Measurements from ENCODE around the gene MCL1. TPM values are rescaled to one million over a fixed set of nuclear protein-coding genes. Genes with fewer than 3 reads are reported as not detected.
"Not testable (repeated sequence)": the region's sequence is repeated elsewhere in the genome, so short reads cannot be mapped to it uniquely, and the experiment has no call there.

MCL1 gene
- total RNA-seq, 1 donor from 2014 or later: 212 TPM

DNA sequence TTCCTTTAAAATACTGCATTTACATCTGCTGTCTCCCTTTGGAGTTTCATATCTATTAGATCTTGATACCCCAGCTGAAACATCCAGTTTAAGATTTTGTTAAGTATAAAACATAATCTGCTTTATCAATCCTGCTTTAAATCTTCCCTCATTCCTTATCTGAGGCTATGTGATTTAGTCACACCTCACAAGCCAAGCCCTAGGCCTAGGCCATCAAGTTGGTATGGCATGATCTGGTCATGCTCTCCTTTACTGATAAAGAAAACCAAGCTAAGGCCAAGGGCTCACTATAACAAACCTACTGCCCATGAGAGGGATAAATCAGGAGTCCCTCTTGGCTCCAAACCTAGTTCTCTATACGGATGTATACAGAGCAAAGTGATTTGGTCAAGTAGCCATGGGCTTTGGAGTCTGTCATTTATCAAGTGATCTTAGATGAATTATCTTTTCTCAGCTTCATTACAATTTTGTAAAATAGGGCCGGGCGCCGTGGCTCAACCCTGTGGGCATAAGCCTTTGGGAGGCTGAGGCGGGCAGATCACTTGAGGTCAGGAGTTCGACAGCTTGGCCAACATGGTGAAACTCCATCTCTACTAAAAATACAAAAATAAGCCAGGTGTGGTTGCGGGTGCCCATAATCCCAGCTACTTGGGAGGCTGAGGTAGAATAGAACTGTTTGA lies 27.2 kb upstream of the MCL1 start:
- H3K4me3 Mint-ChIP-seq (ENCODE audit: low read depth): no peak overlapping the region
- TF ChIP-seq, protein P1, sequence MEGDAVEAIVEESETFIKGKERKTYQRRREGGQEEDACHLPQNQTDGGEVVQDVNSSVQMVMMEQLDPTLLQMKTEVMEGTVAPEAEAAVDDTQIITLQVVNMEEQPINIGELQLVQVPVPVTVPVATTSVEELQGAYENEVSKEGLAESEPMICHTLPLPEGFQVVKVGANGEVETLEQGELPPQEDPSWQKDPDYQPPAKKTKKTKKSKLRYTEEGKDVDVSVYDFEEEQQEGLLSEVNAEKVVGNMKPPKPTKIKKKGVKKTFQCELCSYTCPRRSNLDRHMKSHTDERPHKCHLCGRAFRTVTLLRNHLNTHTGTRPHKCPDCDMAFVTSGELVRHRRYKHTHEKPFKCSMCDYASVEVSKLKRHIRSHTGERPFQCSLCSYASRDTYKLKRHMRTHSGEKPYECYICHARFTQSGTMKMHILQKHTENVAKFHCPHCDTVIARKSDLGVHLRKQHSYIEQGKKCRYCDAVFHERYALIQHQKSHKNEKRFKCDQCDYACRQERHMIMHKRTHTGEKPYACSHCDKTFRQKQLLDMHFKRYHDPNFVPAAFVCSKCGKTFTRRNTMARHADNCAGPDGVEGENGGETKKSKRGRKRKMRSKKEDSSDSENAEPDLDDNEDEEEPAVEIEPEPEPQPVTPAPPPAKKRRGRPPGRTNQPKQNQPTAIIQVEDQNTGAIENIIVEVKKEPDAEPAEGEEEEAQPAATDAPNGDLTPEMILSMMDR (IDR thresholded peaks at IDR 0.05; ENCODE audit: unreplicated experiment): no peak
- no peak for DNase-seq (ENCODE audit: low spot score, unreplicated experiment)
- peaks cover 15% of the 10 kb centered on the region for H3K4me1 Mint-ChIP-seq (ENCODE audit: low read depth)
- no peak overlapping the region for H3K27ac Mint-ChIP-seq
- H3K36me3 Mint-ChIP-seq (ENCODE audit: insufficient read depth): peaks cover 6% of the 10 kb centered on the region
- no peaks in the 10 kb centered on the region for H3K27me3 Mint-ChIP-seq
- H3K9me3 Mint-ChIP-seq (ENCODE audit: low read depth): no peaks in the 10 kb centered on the region

DNA sequence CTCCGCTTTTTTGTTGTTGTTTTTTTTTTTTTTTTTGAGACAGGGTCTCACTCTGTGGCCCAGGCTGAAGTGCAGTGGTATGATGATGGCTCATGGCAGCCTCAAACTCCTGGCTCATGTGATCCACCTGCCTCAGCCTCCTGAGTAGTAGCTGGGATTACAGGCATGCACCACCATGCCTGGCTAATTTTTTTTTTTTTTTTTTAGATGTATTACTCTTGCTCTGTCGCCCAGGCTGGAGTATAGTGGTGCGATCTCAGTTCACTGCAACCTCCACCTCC lies 26.0 kb upstream of the MCL1 start:
- H3K27ac Mint-ChIP-seq: peak overlapping the region; percentile 52
- not testable (repeated sequence) for DNase-seq (ENCODE audit: low spot score, unreplicated experiment); H3K27me3 Mint-ChIP-seq; H3K36me3 Mint-ChIP-seq (ENCODE audit: insufficient read depth); H3K4me3 Mint-ChIP-seq (ENCODE audit: low read depth); H3K9me3 Mint-ChIP-seq (ENCODE audit: low read depth)
- peaks cover 10% of the 10 kb centered on the region for H3K4me1 Mint-ChIP-seq (ENCODE audit: low read depth)

- TF ChIP-seq, protein P1 (IDR thresholded peaks at IDR 0.05; ENCODE audit: unreplicated experiment): no peak
- peak overlapping the region; percentile 96 for H3K27ac Mint-ChIP-seq
- H3K36me3 Mint-ChIP-seq (ENCODE audit: insufficient read depth): peaks cover 8% of the 10 kb centered on the region
- no peak for DNase-seq (ENCODE audit: low spot score, unreplicated experiment)
- H3K4me3 Mint-ChIP-seq (ENCODE audit: low read depth): no peak overlapping the region
- peaks cover 10% of the 10 kb centered on the region for H3K4me1 Mint-ChIP-seq (ENCODE audit: low read depth)
- no peaks in the 10 kb centered on the region for H3K9me3 Mint-ChIP-seq (ENCODE audit: low read depth)
- H3K27me3 Mint-ChIP-seq: no peaks in the 10 kb centered on the region
Observed at GRCh38 chr1:150604226-150604588, 24.8 kb upstream of the MCL1 start.

GRCh38 chr1:150603711-150604110 lies 24.3 kb upstream of the MCL1 start:
- TF ChIP-seq, protein P1 (IDR thresholded peaks at IDR 0.05; ENCODE audit: unreplicated experiment): no peak
- Mint-ChIP-seq H3K27ac (peak overlapping the region; percentile 14), H3K9me3 (ENCODE audit: low read depth) (no peaks in the 10 kb centered on the region), H3K27me3 (no peaks in the 10 kb centered on the region), H3K36me3 (ENCODE audit: insufficient read depth) (peaks cover 8% of the 10 kb centered on the region), H3K4me3 (ENCODE audit: low read depth) (no peak overlapping the region), H3K4me1 (ENCODE audit: low read depth) (peaks cover 10% of the 10 kb centered on the region)
- no peak for DNase-seq (ENCODE audit: low spot score, unreplicated experiment)

DNA sequence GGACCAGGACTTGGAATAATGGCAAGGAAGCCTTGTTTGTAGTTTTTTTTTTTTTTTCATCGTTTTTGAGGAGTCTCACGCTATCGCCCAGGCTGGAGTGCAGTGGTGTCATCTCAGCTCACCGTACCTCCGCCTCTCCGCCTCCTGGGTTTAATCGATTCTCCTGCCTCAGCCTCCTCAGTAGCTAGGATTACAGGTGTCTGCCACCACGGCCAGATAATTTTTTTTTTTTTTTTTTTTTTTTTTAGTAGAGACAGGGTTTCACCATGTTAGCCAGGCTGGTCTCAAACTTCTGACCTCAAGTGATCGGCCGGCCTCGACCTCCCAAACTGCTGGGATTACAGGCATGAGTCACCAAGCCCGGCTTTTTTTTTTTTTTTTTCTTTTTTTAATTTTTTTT lies 23.0 kb upstream of the MCL1 start:
- H3K36me3 Mint-ChIP-seq (ENCODE audit: insufficient read depth); H3K9me3 Mint-ChIP-seq (ENCODE audit: low read depth); H3K27ac Mint-ChIP-seq; H3K27me3 Mint-ChIP-seq; DNase-seq (ENCODE audit: low spot score, unreplicated experiment); H3K4me3 Mint-ChIP-seq (ENCODE audit: low read depth): not testable (repeated sequence)
- peaks cover 10% of the 10 kb centered on the region for H3K4me1 Mint-ChIP-seq (ENCODE audit: low read depth)

GRCh38 chr1:150601540-150601939 lies 22.1 kb upstream of the MCL1 start:
- Mint-ChIP-seq H3K9me3 (ENCODE audit: low read depth) (no peaks in the 10 kb centered on the region), H3K4me1 (ENCODE audit: low read depth) (peaks cover 13% of the 10 kb centered on the region), H3K27ac (no peak overlapping the region), H3K27me3 (no peaks in the 10 kb centered on the region), H3K36me3 (ENCODE audit: insufficient read depth) (peaks cover 7% of the 10 kb centered on the region), H3K4me3 (ENCODE audit: low read depth) (no peak overlapping the region)
- DNase-seq (ENCODE audit: low spot score, unreplicated experiment): no peak
- TF ChIP-seq, protein P1 (IDR thresholded peaks at IDR 0.05; ENCODE audit: unreplicated experiment): no peak

- not testable (repeated sequence) for H3K9me3 Mint-ChIP-seq (ENCODE audit: low read depth); H3K27me3 Mint-ChIP-seq; DNase-seq (ENCODE audit: low spot score, unreplicated experiment); H3K4me3 Mint-ChIP-seq (ENCODE audit: low read depth); H3K4me1 Mint-ChIP-seq (ENCODE audit: low read depth)
- H3K36me3 Mint-ChIP-seq (ENCODE audit: insufficient read depth): peaks cover 10% of the 10 kb centered on the region
- peak overlapping the region; percentile 13 for H3K27ac Mint-ChIP-seq
Observed at GRCh38 chr1:150598346-150598745, 18.9 kb upstream of the MCL1 start.

Measured in progenitor cell of endocrine pancreas (in vitro differentiated cells).